K562 (cell line): ENCODE measurements around the gene HIVEP1.

Source experiments
- CTCF ChIP-seq, 3 experiments: IDR thresholded peaks in 2 of 3; conservative IDR thresholded peaks in 1 of 3; 2 replicates each; pipeline ENCODE4 v1.5.1; 2011 to 2012; ENCODE audit warnings: low read length in 3 of 3, mild to moderate bottlenecking in 3 of 3, control low read depth in 2 of 3, improper control_type of control experiment in 1 of 3, inconsistent platforms in 1 of 3, low read depth in 1 of 3, mixed read lengths in 1 of 3, moderate library complexity in 1 of 3; ENCODE audit not compliant: insufficient read depth in 2 of 3
- EZH2 ChIP-seq: IDR thresholded peaks from 2 replicates; pipeline ENCODE4 v1.6.1; 2012; ENCODE audit warnings: low read depth, mild to moderate bottlenecking, inconsistent platforms, low read length, borderline replicate concordance
- NR2C2 ChIP-seq, 2 experiments: fragments of 200-800 bp in 1 of 2; sonication (Bioruptor generic) in 1 of 2; sonication (generic) in 1 of 2; formaldehyde crosslinking in 1 of 2; IDR thresholded peaks; 2 replicates each; pipeline versions ENCODE4 v1.6.1 to v1.8.0; 2016 to 2022; ENCODE audit warnings: mild to moderate bottlenecking in 1 of 2, missing compliant biosample characterization in 1 of 2, missing genetic modification characterization in 1 of 2, missing genetic modification reagents in 1 of 2
- TAF1 ChIP-seq: IDR thresholded peaks from 2 replicates; pipeline ENCODE4 v1.6.1; 2011; ENCODE audit warnings: mild to moderate bottlenecking, low read length, moderate library complexity; ENCODE audit not compliant: insufficient read depth, control insufficient read depth, severe bottlenecking; ENCODE audit errors: extremely low read depth
- YY1 ChIP-seq, 3 experiments: IDR thresholded peaks; 2 replicates each; pipeline ENCODE4 v1.6.1; 2011; ENCODE audit warnings: low read length in 2 of 3, mild to moderate bottlenecking in 2 of 3, moderate library complexity in 2 of 3, borderline replicate concordance in 1 of 3, control low read depth in 1 of 3, low read depth in 1 of 3; ENCODE audit not compliant: insufficient read depth in 3 of 3, insufficient replicate concordance in 2 of 3, control insufficient read depth in 1 of 3, insufficient read length in 1 of 3; ENCODE audit errors: extremely low read depth in 1 of 3
- ZBTB26 ChIP-seq: fragments of 450-650 bp; formaldehyde crosslinking; IDR thresholded peaks from 2 replicates; pipeline ENCODE4 v1.4.0; 2022; ENCODE audit warnings: missing genetic modification characterization
- ZNF3 ChIP-seq: fragments of 250-450 bp; sonication (Bioruptor Pico); IDR thresholded peaks from 2 replicates; pipeline ENCODE4 v1.5.0; 2021; ENCODE audit warnings: mild to moderate bottlenecking, moderate library complexity

GRCh38 chr6:12033770-12034169, 21.7 kb downstream of the HIVEP1 start:
- TF ChIP-seq ZBTB26 (CRISPR knock-in tag), result no peak
- TF ChIP-seq EZH2, result no peak
- TF ChIP-seq ZNF3, result no peak
- TF ChIP-seq CTCF (IDR thresholded peaks at IDR 0.05 in 2 of 3, conservative IDR thresholded peaks at IDR 0.05 in 1 of 3; ENCODE audit: insufficient read depth in 2 of 3, low read depth in 1 of 3, low read length in 3 of 3), result no peak
- no peak for TF ChIP-seq YY1 (IDR thresholded peaks at IDR 0.05; ENCODE audit: borderline replicate concordance in 1 of 3, control insufficient read depth in 1 of 3, extremely low read depth in 1 of 3, insufficient read depth in 3 of 3, insufficient read length in 1 of 3, insufficient replicate concordance in 2 of 3, low read depth in 1 of 3, low read length in 2 of 3)
- no peak for TF ChIP-seq TAF1
- no peak for TF ChIP-seq NR2C2 (CRISPR knock-in tag; IDR thresholded peaks at IDR 0.05)
- no peak for TF ChIP-seq NR2C2 (tag; IDR thresholded peaks at IDR 0.05)
